DND-41 (cell line): ENCODE measurements around the gene NLE1.

Experiments used
- ATAC-seq: fragments of 200-7000 bp; cut with Tn5 transposase; 3 replicates; pipeline ENCODE4 v1.9.1; 2021; ENCODE audit warnings: low read depth; ENCODE audit not compliant: insufficient read depth
- DNase-seq: peaks from one replicate; pipeline ENCODE4 v3.0.0-alpha.2; 2020
- H2AFZ ChIP-seq: 2 replicates; pipeline ENCODE4 v1.6.0; 2012; ENCODE audit warnings: low read depth, low read length
- H3K27ac ChIP-seq: 2 replicates; pipeline ENCODE4 v1.5.1; 2012; ENCODE audit warnings: low read length, inconsistent platforms
- H3K27me3 ChIP-seq: fragments of 200-600 bp; sonication (generic); 2 replicates; pipeline ENCODE4 v1.6.0; 2012; ENCODE audit warnings: low read length, mild to moderate bottlenecking, inconsistent platforms; ENCODE audit not compliant: insufficient read depth, poor library complexity
- H3K36me3 ChIP-seq: 2 replicates; pipeline ENCODE4 v1.5.1; 2012; ENCODE audit warnings: low read length, inconsistent platforms; ENCODE audit not compliant: insufficient read depth
- H3K4me1 ChIP-seq: 2 replicates; pipeline ENCODE4 v1.5.1; 2012; ENCODE audit warnings: mild to moderate bottlenecking, low read length; ENCODE audit not compliant: insufficient read depth
- H3K4me2 ChIP-seq: 2 replicates; pipeline ENCODE4 v1.6.0; 2012; ENCODE audit warnings: mild to moderate bottlenecking, moderate library complexity, low read length, inconsistent platforms; ENCODE audit not compliant: insufficient read depth
- H3K4me3 ChIP-seq, 2 experiments: fragments of 200-600 bp in 1 of 2; shearing (Covaris generic) in 1 of 2; 2 replicates each; pipeline ENCODE4 v1.5.1; 2012 to 2016; ENCODE audit warnings: inconsistent platforms in 2 of 2, low read length in 2 of 2, mild to moderate bottlenecking in 2 of 2, low read depth in 1 of 2, moderate library complexity in 1 of 2
- H3K79me2 ChIP-seq: 2 replicates; pipeline ENCODE4 v1.6.0; 2012; ENCODE audit warnings: low read length, inconsistent platforms; ENCODE audit not compliant: insufficient read depth
- H3K9ac ChIP-seq: 2 replicates; pipeline ENCODE4 v1.6.0; 2012; ENCODE audit warnings: low read depth, mild to moderate bottlenecking, inconsistent platforms, low read length, moderate library complexity
- H3K9me3 ChIP-seq: 2 replicates; pipeline ENCODE4 v1.5.1; 2012; ENCODE audit warnings: low read length, moderate library complexity, mild to moderate bottlenecking, inconsistent platforms; ENCODE audit not compliant: insufficient read depth, severe bottlenecking
- H4K20me1 ChIP-seq: 2 replicates; pipeline ENCODE4 v1.6.0; 2012; ENCODE audit warnings: low read length; ENCODE audit not compliant: insufficient read depth
- CTCF ChIP-seq: IDR thresholded peaks from 2 replicates; pipeline ENCODE4 v1.5.1; 2012; ENCODE audit warnings: borderline replicate concordance, low read length, moderate library complexity, mild to moderate bottlenecking; ENCODE audit not compliant: poor library complexity, severe bottlenecking; ENCODE audit errors: extremely low read depth
- EZH2 ChIP-seq: IDR thresholded peaks from 3 replicates; pipeline ENCODE4 v1.6.1; 2012; ENCODE audit warnings: borderline replicate concordance, low read depth, mild to moderate bottlenecking, moderate library complexity, low read length, inconsistent platforms; ENCODE audit not compliant: severe bottlenecking

Gene NLE1

GRCh38 chr17:35164716-35165115 is 22.6 kb upstream of the NLE1 start:
- H3K4me1 ChIP-seq: no peaks in the 10 kb centered on the region
- no peak overlapping the region for H2AFZ ChIP-seq
- no peak overlapping the region for H3K9ac ChIP-seq
- H4K20me1 ChIP-seq: no peaks in the 10 kb centered on the region
- TF ChIP-seq CTCF (no peak), EZH2 (no peak)
- no peak overlapping the region for H3K27ac ChIP-seq
- no peaks in the 10 kb centered on the region for H3K79me2 ChIP-seq
- H3K36me3 ChIP-seq: no peaks in the 10 kb centered on the region
- H3K4me3 ChIP-seq: no peak overlapping the region
- no peaks in the 10 kb centered on the region for H3K9me3 ChIP-seq
- ATAC-seq (no peak), DNase-seq (no peak)
- peaks cover 2% of the 10 kb centered on the region for H3K27me3 ChIP-seq
- no peak overlapping the region for H3K4me2 ChIP-seq

GRCh38 chr17:35163886-35164285 is 21.8 kb upstream of the NLE1 start:
- no peak overlapping the region for H3K4me3 ChIP-seq
- H3K9ac ChIP-seq: no peak overlapping the region
- no peak overlapping the region for H3K27ac ChIP-seq
- no peak overlapping the region for H3K4me2 ChIP-seq
- peaks cover 2% of the 10 kb centered on the region for H3K27me3 ChIP-seq
- no peak for ATAC-seq
- H3K9me3 ChIP-seq: no peaks in the 10 kb centered on the region
- no peaks in the 10 kb centered on the region for H3K4me1 ChIP-seq
- H2AFZ ChIP-seq: no peak overlapping the region
- H3K79me2 ChIP-seq: no peaks in the 10 kb centered on the region
- DNase-seq: no peak
- H3K36me3 ChIP-seq: no peaks in the 10 kb centered on the region
- no peaks in the 10 kb centered on the region for H4K20me1 ChIP-seq
- no peak for TF ChIP-seq CTCF
- TF ChIP-seq EZH2: no peak

- TF ChIP-seq EZH2: no peak
- TF ChIP-seq CTCF: no peak
- H4K20me1 ChIP-seq: no peaks in the 10 kb centered on the region
- H3K4me2 ChIP-seq: no peak overlapping the region
- no peak overlapping the region for H3K27ac ChIP-seq
- H2AFZ ChIP-seq: no peak overlapping the region
- DNase-seq: no peak
- H3K36me3 ChIP-seq: no peaks in the 10 kb centered on the region
- no peak overlapping the region for H3K4me3 ChIP-seq
- H3K4me1 ChIP-seq: no peaks in the 10 kb centered on the region
- no peak overlapping the region for H3K9ac ChIP-seq
- ATAC-seq: no peak
- no peaks in the 10 kb centered on the region for H3K79me2 ChIP-seq
- H3K9me3 ChIP-seq: no peaks in the 10 kb centered on the region
- H3K27me3 ChIP-seq: peaks cover 2% of the 10 kb centered on the region
These were observed 20.7 kb upstream of the NLE1 start for GRCh38 chr17:35162755-35163154.

GRCh38 chr17:35161281-35161761 is 19.2 kb upstream of the NLE1 start:
- Histone ChIP-seq H3K4me2 (no peak overlapping the region), H4K20me1 (no peaks in the 10 kb centered on the region), H3K79me2 (no peaks in the 10 kb centered on the region), H3K9me3 (no peaks in the 10 kb centered on the region), H3K9ac (no peak overlapping the region), H3K4me3 (no peak overlapping the region), H3K4me1 (no peaks in the 10 kb centered on the region), H2AFZ (no peak overlapping the region), H3K27ac (no peak overlapping the region), H3K27me3 (peaks cover 2% of the 10 kb centered on the region), H3K36me3 (no peaks in the 10 kb centered on the region)
- DNase-seq (no peak), ATAC-seq (0 out of 3 replicates have a peak, but pooled peaks have one; percentile 45)
- TF ChIP-seq EZH2: no peak
- TF ChIP-seq CTCF: no peak
